Vagina (tissue), 2 donors: ENCODE data around the gene PLA2G5.

Source experiments
- CTCF ChIP-seq, 3 experiments: fragments of 450-650 bp in 2 of 3; fragments of 200-600 bp in 1 of 3; sonication (generic) in 1 of 3; IDR thresholded peaks; one replicate each; pipeline ENCODE4 v1.5.1; 2017 to 2019; ENCODE audit warnings: antibody characterized with exemption in 3 of 3, mild to moderate bottlenecking in 2 of 3, moderate library complexity in 2 of 3
- POLR2A ChIP-seq, 2 donors: fragments of 450-650 bp; IDR thresholded peaks; one replicate each; pipeline ENCODE4 v1.6.1; 2017; ENCODE audit warnings: antibody characterized with exemption in 2 of 2, mild to moderate bottlenecking in 2 of 2, moderate library complexity in 2 of 2

GRCh38 chr1:20069874-20070273 lies at the start of gene PLA2G5:
- TF ChIP-seq CTCF (IDR thresholded peaks at IDR 0.05) = no peak
- TF ChIP-seq POLR2A (IDR thresholded peaks at IDR 0.05) = no peak
